Central memory CD8-positive, alpha-beta T cell (primary cell): ENCODE results near the gene FGF10.

Experiments used
- ATAC-seq: fragments of 150-1000 bp; cut with Tn5 transposase; replicated peaks from 2 replicates; pipeline ENCODE4 v1.10.0; 2022; ENCODE audit warnings: mild to moderate bottlenecking, moderate FRiP score, moderate number of reproducible peaks; ENCODE audit not compliant: poor library complexity, severe bottlenecking; ENCODE audit errors: extremely low read depth
- DNase-seq, 2 donors: peaks; one replicate each; pipeline ENCODE4 v3.0.0; 2021; ENCODE audit warnings: low spot score in 2 of 2
- H3K27ac Mint-ChIP-seq: one replicate; pipeline ENCODE4 v1.8.0; 2022; ENCODE audit warnings: low read depth, mild to moderate bottlenecking, moderate library complexity, mixed read lengths
- H3K27me3 Mint-ChIP-seq: one replicate; pipeline ENCODE4 v1.8.0; 2022; ENCODE audit warnings: mixed read lengths
- H3K36me3 Mint-ChIP-seq: one replicate; pipeline ENCODE4 v1.8.0; 2022; ENCODE audit warnings: mild to moderate bottlenecking, moderate library complexity, mixed read lengths; ENCODE audit not compliant: insufficient read depth
- H3K4me1 Mint-ChIP-seq: one replicate; pipeline ENCODE4 v1.8.0; 2022; ENCODE audit warnings: mixed read lengths
- H3K4me3 Mint-ChIP-seq: one replicate; pipeline ENCODE4 v1.8.0; 2022; ENCODE audit warnings: mild to moderate bottlenecking, moderate library complexity, mixed read lengths
- H3K9me3 Mint-ChIP-seq: one replicate; pipeline ENCODE4 v1.8.0; 2022; ENCODE audit warnings: mixed read lengths

The FGF10 gene

DNA sequence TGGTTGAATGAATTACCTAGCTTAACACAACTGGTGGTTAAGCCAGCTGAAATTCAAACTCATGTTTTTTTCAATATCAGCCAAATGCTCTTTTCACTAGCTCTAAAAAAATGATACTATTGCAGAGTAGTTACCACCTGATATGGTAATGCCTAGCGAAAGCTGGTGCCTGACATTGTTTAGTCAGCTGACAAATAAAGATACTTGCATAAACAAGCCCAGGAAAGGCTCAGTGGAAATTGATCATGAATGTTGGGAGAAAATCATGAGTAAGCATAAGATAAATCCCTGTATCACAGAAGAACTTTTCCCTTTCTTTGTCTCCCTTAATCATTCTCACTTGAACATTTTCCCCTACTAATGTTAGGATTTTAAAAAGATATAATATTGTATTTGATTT is 54.6 kb downstream of the FGF10 start:
- H3K27ac Mint-ChIP-seq, result no peak overlapping the region
- no peaks in the 10 kb centered on the region for H3K36me3 Mint-ChIP-seq
- H3K27me3 Mint-ChIP-seq, result no peaks in the 10 kb centered on the region
- H3K4me3 Mint-ChIP-seq, result no peak overlapping the region
- DNase-seq (no peak), ATAC-seq (no peak)
- H3K9me3 Mint-ChIP-seq, result no peaks in the 10 kb centered on the region
- no peaks in the 10 kb centered on the region for H3K4me1 Mint-ChIP-seq

- no peaks in the 10 kb centered on the region for H3K4me1 Mint-ChIP-seq
- no peaks in the 10 kb centered on the region for H3K36me3 Mint-ChIP-seq
- no peaks in the 10 kb centered on the region for H3K27me3 Mint-ChIP-seq
- no peak for ATAC-seq
- DNase-seq, result no peak
- H3K27ac Mint-ChIP-seq, result no peak overlapping the region
- H3K9me3 Mint-ChIP-seq, result no peaks in the 10 kb centered on the region
- H3K4me3 Mint-ChIP-seq, result no peak overlapping the region
These were observed 56.8 kb downstream of the FGF10 start for GRCh38 chr5:44332285-44332971.

GRCh38 chr5:44331471-44332050 is 57.7 kb downstream of the FGF10 start:
- H3K36me3 Mint-ChIP-seq, result no peaks in the 10 kb centered on the region

DNA sequence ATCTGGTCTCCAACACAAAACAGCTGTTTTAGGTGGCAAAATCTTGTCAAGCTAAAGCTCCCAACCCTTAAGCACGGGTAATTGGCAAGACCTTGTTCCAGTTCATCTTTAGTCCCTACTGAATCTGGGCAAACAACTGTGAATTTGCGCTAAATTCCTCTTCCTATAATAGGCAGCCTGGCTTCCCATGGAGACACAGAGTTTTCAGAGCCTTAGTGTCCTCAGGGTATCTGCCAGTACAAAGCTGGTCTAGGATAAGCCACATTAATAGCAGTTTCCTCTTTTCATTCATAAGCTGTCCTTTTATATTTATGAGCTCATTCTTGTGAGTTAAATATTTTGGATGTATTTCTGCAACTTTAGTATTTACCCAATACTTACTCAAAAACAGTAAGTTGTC is 59.5 kb downstream of the FGF10 start:
- Mint-ChIP-seq H3K4me3 (no peak overlapping the region), H3K36me3 (no peaks in the 10 kb centered on the region), H3K9me3 (no peaks in the 10 kb centered on the region), H3K4me1 (no peaks in the 10 kb centered on the region), H3K27me3 (no peaks in the 10 kb centered on the region), H3K27ac (no peak overlapping the region)
- ATAC-seq (no peak), DNase-seq (no peak)

More at GRCh38 chr5:44331471-44332050, 57.7 kb downstream of the FGF10 start:
- no peak for DNase-seq
- H3K27me3 Mint-ChIP-seq, result no peaks in the 10 kb centered on the region
- H3K4me1 Mint-ChIP-seq, result no peaks in the 10 kb centered on the region
- no peak overlapping the region for H3K27ac Mint-ChIP-seq
- H3K4me3 Mint-ChIP-seq, result no peak overlapping the region
- no peak for ATAC-seq
- H3K9me3 Mint-ChIP-seq, result no peaks in the 10 kb centered on the region

GRCh38 chr5:44321144-44321725 is 68.0 kb downstream of the FGF10 start:
- H3K27ac Mint-ChIP-seq, result no peak overlapping the region
- DNase-seq (no peak), ATAC-seq (no peak)
- no peaks in the 10 kb centered on the region for H3K4me1 Mint-ChIP-seq
- H3K4me3 Mint-ChIP-seq, result no peak overlapping the region
- no peaks in the 10 kb centered on the region for H3K36me3 Mint-ChIP-seq
- H3K9me3 Mint-ChIP-seq, result no peaks in the 10 kb centered on the region
- H3K27me3 Mint-ChIP-seq, result no peaks in the 10 kb centered on the region

DNA sequence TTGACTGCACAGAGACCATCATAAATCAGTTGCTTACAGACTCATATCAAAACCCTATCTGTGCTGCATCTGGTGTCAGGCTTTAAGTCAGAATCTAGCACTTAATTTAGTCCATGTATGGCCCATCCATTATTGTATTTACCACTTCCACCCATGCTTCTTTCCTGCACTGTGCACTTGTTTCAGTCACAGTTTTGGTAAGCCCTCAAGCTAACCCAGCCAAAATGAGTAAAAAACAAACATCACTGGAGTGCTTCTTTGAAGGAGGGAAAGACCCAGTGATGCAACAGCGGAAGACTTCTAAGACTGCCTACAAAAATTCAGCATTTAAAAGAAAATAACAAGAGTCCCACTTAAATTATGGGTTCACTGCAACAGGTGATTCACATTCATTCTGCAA is 69.0 kb downstream of the FGF10 start:
- H3K27me3 Mint-ChIP-seq, result no peaks in the 10 kb centered on the region
- ATAC-seq, result no peak
- H3K9me3 Mint-ChIP-seq, result no peaks in the 10 kb centered on the region
- H3K36me3 Mint-ChIP-seq, result no peaks in the 10 kb centered on the region
- H3K27ac Mint-ChIP-seq, result no peak overlapping the region
- no peak overlapping the region for H3K4me3 Mint-ChIP-seq
- H3K4me1 Mint-ChIP-seq, result no peaks in the 10 kb centered on the region
- no peak for DNase-seq

GRCh38 chr5:44318883-44319282 is 70.3 kb downstream of the FGF10 start:
- Mint-ChIP-seq H3K9me3 (no peaks in the 10 kb centered on the region), H3K36me3 (no peaks in the 10 kb centered on the region), H3K27ac (no peak overlapping the region), H3K27me3 (no peaks in the 10 kb centered on the region), H3K4me3 (no peak overlapping the region), H3K4me1 (no peaks in the 10 kb centered on the region)
- ATAC-seq, result no peak
- no peak for DNase-seq

GRCh38 chr5:44312374-44312773 is 76.8 kb downstream of the FGF10 start:
- H3K27me3 Mint-ChIP-seq, result no peaks in the 10 kb centered on the region
- DNase-seq (no peak), ATAC-seq (no peak)
- no peaks in the 10 kb centered on the region for H3K4me1 Mint-ChIP-seq
- no peak overlapping the region for H3K27ac Mint-ChIP-seq
- no peaks in the 10 kb centered on the region for H3K36me3 Mint-ChIP-seq
- peaks cover 11% of the 10 kb centered on the region for H3K9me3 Mint-ChIP-seq
- H3K4me3 Mint-ChIP-seq, result no peak overlapping the region

GRCh38 chr5:44300551-44300950 is 88.7 kb downstream of the FGF10 start:
- Mint-ChIP-seq H3K27me3 (no peaks in the 10 kb centered on the region), H3K4me1 (no peaks in the 10 kb centered on the region), H3K27ac (no peak overlapping the region), H3K36me3 (no peaks in the 10 kb centered on the region), H3K9me3 (peaks cover 18% of the 10 kb centered on the region), H3K4me3 (no peak overlapping the region)
- DNase-seq (no peak), ATAC-seq (no peak)

DNA sequence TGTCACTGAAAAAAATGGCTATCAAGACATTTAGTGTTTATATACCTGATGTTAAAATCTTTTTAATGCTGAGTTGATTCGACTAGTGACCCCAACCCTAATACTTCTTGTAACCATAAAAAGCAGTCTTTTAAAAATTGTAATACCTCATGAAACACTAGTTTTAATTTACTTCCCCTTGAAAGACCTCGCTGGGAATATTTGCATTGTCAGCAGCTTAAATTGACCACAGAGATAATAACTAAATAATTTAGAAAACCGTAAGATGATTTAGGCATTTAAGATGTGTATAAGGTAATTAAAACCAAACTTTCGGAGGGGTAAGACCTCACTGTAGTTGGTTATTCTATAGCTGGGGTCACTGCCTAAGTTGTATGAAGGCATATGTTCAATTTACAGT is 89.8 kb downstream of the FGF10 start:
- no peaks in the 10 kb centered on the region for H3K27me3 Mint-ChIP-seq
- no peaks in the 10 kb centered on the region for H3K36me3 Mint-ChIP-seq

GRCh38 chr5:44294516-44294915 is 94.7 kb downstream of the FGF10 start:
- DNase-seq (no peak), ATAC-seq (no peak)
- H3K27me3 Mint-ChIP-seq, result no peaks in the 10 kb centered on the region
- H3K36me3 Mint-ChIP-seq, result no peaks in the 10 kb centered on the region
- no peak overlapping the region for H3K4me3 Mint-ChIP-seq
- H3K4me1 Mint-ChIP-seq, result no peaks in the 10 kb centered on the region
- peaks cover 13% of the 10 kb centered on the region for H3K9me3 Mint-ChIP-seq
- no peak overlapping the region for H3K27ac Mint-ChIP-seq

More for the DNA sequence above, 89.8 kb downstream of the FGF10 start:
- Mint-ChIP-seq H3K4me1 (no peaks in the 10 kb centered on the region), H3K9me3 (peaks cover 12% of the 10 kb centered on the region), H3K4me3 (no peak overlapping the region), H3K27ac (no peak overlapping the region)
- DNase-seq, result no peak
- ATAC-seq, result no peak

GRCh38 chr5:44292736-44293135 is 96.5 kb downstream of the FGF10 start:
- no peaks in the 10 kb centered on the region for H3K36me3 Mint-ChIP-seq
- H3K27ac Mint-ChIP-seq, result no peak overlapping the region
- no peak overlapping the region for H3K4me3 Mint-ChIP-seq
- DNase-seq (no peak), ATAC-seq (no peak)
- H3K9me3 Mint-ChIP-seq, result peaks cover 17% of the 10 kb centered on the region
- no peaks in the 10 kb centered on the region for H3K4me1 Mint-ChIP-seq
- no peaks in the 10 kb centered on the region for H3K27me3 Mint-ChIP-seq

GRCh38 chr5:44278469-44278868 is 110.8 kb downstream of the FGF10 start:
- Mint-ChIP-seq H3K27me3 (no peaks in the 10 kb centered on the region), H3K9me3 (peaks cover 4% of the 10 kb centered on the region), H3K36me3 (no peaks in the 10 kb centered on the region), H3K4me3 (no peak overlapping the region), H3K4me1 (no peaks in the 10 kb centered on the region), H3K27ac (no peak overlapping the region)
- no peak for ATAC-seq
- no peak for DNase-seq
